ENCODE results near the gene TCERG1. TPM values are rescaled to one million over a fixed set of nuclear protein-coding genes. Genes with fewer than 3 reads are reported as not detected.

The TCERG1 gene
- total RNA-seq, 1 experiment from 2014 or later, result 83.5 TPM

DNA sequence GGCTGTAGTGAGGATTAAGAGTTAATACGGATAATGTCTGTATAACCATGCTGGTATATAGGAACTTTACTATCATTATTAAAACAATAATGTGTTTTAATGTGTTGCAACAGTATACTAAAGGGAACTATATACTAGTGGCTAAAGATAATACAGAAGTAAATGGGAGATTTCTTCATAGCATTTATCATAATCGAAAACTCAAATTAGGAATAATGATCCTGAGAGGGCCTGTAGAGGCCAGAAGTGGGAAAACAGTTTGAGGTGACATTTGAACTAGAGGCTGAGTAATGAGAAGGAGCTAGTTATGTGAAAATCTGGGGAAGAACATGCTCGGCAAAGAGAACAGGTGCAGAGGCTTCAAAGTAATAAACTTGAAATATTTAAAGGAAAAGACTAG lies 2.9 kb downstream of the TCERG1 start:
- peaks cover 13 to 27% of the 10 kb centered on the region in 2 experiments; a peak in 3 of 4 replicates for H3K4me1 ChIP-seq (ENCODE audit: control insufficient read depth in 1 of 2, insufficient read depth in 2 of 2, low read length in 2 of 2)
- CTCF ChIA-PET, result interaction anchor here (0.8 to 1.0 kb wide), 4 partner anchors 10 to 739 kb away, joined by 3 to 5 read pairs (median 4); no protein-coding TSS in a partner anchor
- peak overlapping the region; percentile 75; the same call in 1 of the 2 replicates for H3K4me2 ChIP-seq (ENCODE audit: low read length)
- DNase-seq (ENCODE audit: low read depth, low spot score), result no peak
- no peak for ATAC-seq
- no peak overlapping the region for H3K9ac ChIP-seq (ENCODE audit: low read length)
- intact Hi-C loops (cut with micrococcal nuclease), result no loop called here
- no peak overlapping the region for H3K4me3 ChIP-seq (replicated peaks in 1 of 2; ENCODE audit: low read depth in 1 of 2, low read length in 2 of 2)
- H3K9me3 ChIP-seq (ENCODE audit: control insufficient read depth in 1 of 2, insufficient read depth in 1 of 2, low read depth in 1 of 2, low read length in 2 of 2), result no peaks in the 10 kb centered on the region
- peaks cover 27% of the 10 kb centered on the region; the same call in 1 of the 2 replicates for H4K20me1 ChIP-seq (ENCODE audit: insufficient read depth)
- POLR2A ChIA-PET, result no interaction called here
- RAD21 ChIA-PET (ENCODE audit: low non-redundant PET in 1 of 2, low total read pairs in 2 of 2, uncharacterized antibody in 2 of 2, unreplicated experiment in 2 of 2), result no interaction called here
- peaks cover 79% of the 10 kb centered on the region for H3K79me2 ChIP-seq (ENCODE audit: insufficient read depth, low read length)
- H3K36me3 ChIP-seq (ENCODE audit: control insufficient read depth in 1 of 2, insufficient read depth in 2 of 2, low read length in 2 of 2), result peaks cover 0 to 1% of the 10 kb centered on the region in 2 experiments; a peak in 1 of 4 replicates
- H3K27ac ChIP-seq (ENCODE audit: low read depth, low read length), result no peak overlapping the region
- TF ChIP-seq JUND (IDR thresholded peaks at IDR 0.05) (no peak), SIN3A (IDR thresholded peaks at IDR 0.05; ENCODE audit: low read depth) (no peak), YY1 (IDR thresholded peaks at IDR 0.05; ENCODE audit: extremely low read depth, insufficient replicate concordance, low read depth, low read length) (no peak), RAD21 (IDR thresholded peaks at IDR 0.05; ENCODE audit: low read depth) (no peak)
- TF ChIP-seq, protein P1, sequence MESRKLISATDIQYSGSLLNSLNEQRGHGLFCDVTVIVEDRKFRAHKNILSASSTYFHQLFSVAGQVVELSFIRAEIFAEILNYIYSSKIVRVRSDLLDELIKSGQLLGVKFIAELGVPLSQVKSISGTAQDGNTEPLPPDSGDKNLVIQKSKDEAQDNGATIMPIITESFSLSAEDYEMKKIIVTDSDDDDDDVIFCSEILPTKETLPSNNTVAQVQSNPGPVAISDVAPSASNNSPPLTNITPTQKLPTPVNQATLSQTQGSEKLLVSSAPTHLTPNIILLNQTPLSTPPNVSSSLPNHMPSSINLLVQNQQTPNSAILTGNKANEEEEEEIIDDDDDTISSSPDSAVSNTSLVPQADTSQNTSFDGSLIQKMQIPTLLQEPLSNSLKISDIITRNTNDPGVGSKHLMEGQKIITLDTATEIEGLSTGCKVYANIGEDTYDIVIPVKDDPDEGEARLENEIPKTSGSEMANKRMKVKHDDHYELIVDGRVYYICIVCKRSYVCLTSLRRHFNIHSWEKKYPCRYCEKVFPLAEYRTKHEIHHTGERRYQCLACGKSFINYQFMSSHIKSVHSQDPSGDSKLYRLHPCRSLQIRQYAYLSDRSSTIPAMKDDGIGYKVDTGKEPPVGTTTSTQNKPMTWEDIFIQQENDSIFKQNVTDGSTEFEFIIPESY (IDR thresholded peaks at IDR 0.05; ENCODE audit: extremely low read depth, insufficient replicate concordance, low read length), result no peak
- no peaks in the 10 kb centered on the region for H3K9me2 ChIP-seq (ENCODE audit: insufficient read depth)
- BruUV-seq (replicated peaks), result no TSS peak
- H3K27me3 ChIP-seq (ENCODE audit: insufficient read depth, low read length), result no peaks in the 10 kb centered on the region
- H2AFZ ChIP-seq (ENCODE audit: low read depth, low read length, poor library complexity, severe bottlenecking), result no peak overlapping the region

DNA sequence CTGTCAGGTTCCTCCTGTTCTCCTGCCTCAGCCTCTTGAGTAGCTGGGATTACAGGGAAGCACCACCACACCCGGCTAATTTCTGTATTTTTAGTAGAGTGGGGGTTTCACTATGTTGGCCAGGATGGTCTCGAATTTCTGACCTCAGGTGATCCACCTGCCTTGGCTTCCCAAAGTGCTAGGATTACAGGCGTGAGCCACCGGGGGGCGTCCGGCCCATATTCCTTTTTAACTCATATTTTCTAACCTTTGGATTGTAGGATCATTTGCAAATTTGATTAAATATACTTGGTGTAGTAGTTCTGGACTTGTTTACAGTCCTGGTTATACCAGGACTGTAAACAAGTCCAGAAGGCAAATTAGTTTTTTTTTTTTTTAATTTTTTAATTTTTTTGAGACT lies 4.3 kb downstream of the TCERG1 start:
- POLR2A ChIA-PET, result no interaction called here
- Histone ChIP-seq H3K79me2 (ENCODE audit: insufficient read depth, low read length) (peaks cover 93% of the 10 kb centered on the region), H3K27me3 (ENCODE audit: insufficient read depth, low read length) (no peaks in the 10 kb centered on the region), H3K9me3 (ENCODE audit: control insufficient read depth in 1 of 2, insufficient read depth in 1 of 2, low read depth in 1 of 2, low read length in 2 of 2) (no peaks in the 10 kb centered on the region), H3K9ac (ENCODE audit: low read length) (no peak overlapping the region), H3K4me1 (ENCODE audit: control insufficient read depth in 1 of 2, insufficient read depth in 2 of 2, low read length in 2 of 2) (peaks cover 12 to 26% of the 10 kb centered on the region in 2 experiments; a peak in 3 of 4 replicates), H3K4me3 (replicated peaks in 1 of 2; ENCODE audit: low read depth in 1 of 2, low read length in 2 of 2) (no peak overlapping the region), H3K4me2 (ENCODE audit: low read length) (no peak overlapping the region), H3K27ac (ENCODE audit: low read depth, low read length) (no peak overlapping the region), H2AFZ (ENCODE audit: low read depth, low read length, poor library complexity, severe bottlenecking) (no peak overlapping the region), H4K20me1 (ENCODE audit: insufficient read depth) (peaks cover 40% of the 10 kb centered on the region), H3K9me2 (ENCODE audit: insufficient read depth) (no peaks in the 10 kb centered on the region), H3K36me3 (ENCODE audit: control insufficient read depth in 1 of 2, insufficient read depth in 2 of 2, low read length in 2 of 2) (peaks cover 9 to 14% of the 10 kb centered on the region in 2 experiments; a peak in 3 of 4 replicates)
- TF ChIP-seq, protein P2, sequence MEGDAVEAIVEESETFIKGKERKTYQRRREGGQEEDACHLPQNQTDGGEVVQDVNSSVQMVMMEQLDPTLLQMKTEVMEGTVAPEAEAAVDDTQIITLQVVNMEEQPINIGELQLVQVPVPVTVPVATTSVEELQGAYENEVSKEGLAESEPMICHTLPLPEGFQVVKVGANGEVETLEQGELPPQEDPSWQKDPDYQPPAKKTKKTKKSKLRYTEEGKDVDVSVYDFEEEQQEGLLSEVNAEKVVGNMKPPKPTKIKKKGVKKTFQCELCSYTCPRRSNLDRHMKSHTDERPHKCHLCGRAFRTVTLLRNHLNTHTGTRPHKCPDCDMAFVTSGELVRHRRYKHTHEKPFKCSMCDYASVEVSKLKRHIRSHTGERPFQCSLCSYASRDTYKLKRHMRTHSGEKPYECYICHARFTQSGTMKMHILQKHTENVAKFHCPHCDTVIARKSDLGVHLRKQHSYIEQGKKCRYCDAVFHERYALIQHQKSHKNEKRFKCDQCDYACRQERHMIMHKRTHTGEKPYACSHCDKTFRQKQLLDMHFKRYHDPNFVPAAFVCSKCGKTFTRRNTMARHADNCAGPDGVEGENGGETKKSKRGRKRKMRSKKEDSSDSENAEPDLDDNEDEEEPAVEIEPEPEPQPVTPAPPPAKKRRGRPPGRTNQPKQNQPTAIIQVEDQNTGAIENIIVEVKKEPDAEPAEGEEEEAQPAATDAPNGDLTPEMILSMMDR (IDR thresholded peaks at IDR 0.05 in 2 of 3, conservative IDR thresholded peaks at IDR 0.05 in 1 of 3; ENCODE audit: borderline replicate concordance in 1 of 3, insufficient read depth in 1 of 3, low read depth in 2 of 3, low read length in 2 of 3), result peak in 2 of 3 experiments; percentile 47 to 54; a peak in 3 of 6 replicates
- TF ChIP-seq CEBPB (IDR thresholded peaks at IDR 0.05; ENCODE audit: low read depth), result no peak
- intact Hi-C loops (cut with micrococcal nuclease), result no loop called here
- RAD21 ChIA-PET (ENCODE audit: low non-redundant PET in 1 of 2, low total read pairs in 2 of 2, uncharacterized antibody in 2 of 2, unreplicated experiment in 2 of 2), result no interaction called here
- no peak for DNase-seq (ENCODE audit: low read depth, low spot score)
- ATAC-seq, result no peak
- CTCF ChIA-PET, result no interaction called here
- BruUV-seq (replicated peaks), result no TSS peak

All from HCT116 (cell line).